HG03103 (cell line): ENCODE results near the gene KRTAP5-3.
"Not testable (repeated sequence)": the region's sequence is repeated elsewhere in the genome, so short reads cannot be mapped to it uniquely, and the experiment has no call there.

ENCODE experiments used
- ATAC-seq: cut with Tn5 transposase; IDR thresholded peaks from one replicate; pipeline ENCODE4 v1.9.1; 2021; ENCODE audit warnings: low read depth; ENCODE audit not compliant: unreplicated experiment

Gene KRTAP5-3

GRCh38 chr11:1608363-1608762 is at the start of gene KRTAP5-3:
TSS of gene KRTAP5-3 (minus strand) at chr11:1608463. CDS start at chr11:1608385, 78 bp downstream.
- ATAC-seq: no peak

GRCh38 chr11:1656670-1657069 is 48.4 kb upstream of the KRTAP5-3 start:
- ATAC-seq: no peak

GRCh38 chr11:1656061-1656441 is 47.8 kb upstream of the KRTAP5-3 start:
- no peak for ATAC-seq

GRCh38 chr11:1655168-1656060 is 47.2 kb upstream of the KRTAP5-3 start:
- no peak for ATAC-seq

DNA sequence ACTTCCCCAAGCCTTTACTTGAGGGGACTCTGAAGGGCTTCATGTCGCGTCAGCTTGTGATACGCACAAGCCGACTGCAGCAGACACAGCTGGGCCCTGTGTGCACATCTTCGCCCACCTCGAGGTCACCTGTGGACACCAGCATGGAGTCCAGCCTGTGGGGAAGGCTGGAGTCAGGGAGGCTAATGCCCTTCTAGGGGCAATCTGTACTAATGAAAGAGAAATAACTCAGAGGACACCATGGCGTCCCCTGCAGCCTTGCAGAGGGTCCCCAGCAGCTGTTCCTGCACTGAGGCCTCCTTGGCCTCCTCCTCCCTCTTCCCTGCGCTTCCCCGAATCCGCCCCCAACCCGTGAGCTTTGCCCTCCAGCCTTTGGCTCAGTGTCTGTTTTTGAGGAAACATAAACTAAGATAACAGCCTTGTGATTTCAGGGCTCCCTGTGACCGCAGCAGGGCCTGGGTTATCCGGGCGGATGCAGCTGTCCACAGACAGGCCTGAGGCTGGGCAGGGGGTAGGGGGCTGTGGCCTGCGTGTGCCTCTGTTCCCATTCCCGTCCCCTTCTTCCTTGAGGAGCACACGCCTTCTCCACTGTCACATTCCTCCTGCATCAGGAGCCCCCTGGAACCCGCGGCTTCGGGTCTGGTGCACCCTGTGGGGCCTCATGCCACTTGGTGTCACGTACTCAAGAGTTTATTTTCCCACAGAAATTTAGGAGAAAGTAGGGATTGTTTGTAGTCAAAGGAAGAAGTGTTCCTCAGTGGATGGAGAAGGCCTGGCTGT is 46.3 kb upstream of the KRTAP5-3 start:
- no peak for ATAC-seq

DNA sequence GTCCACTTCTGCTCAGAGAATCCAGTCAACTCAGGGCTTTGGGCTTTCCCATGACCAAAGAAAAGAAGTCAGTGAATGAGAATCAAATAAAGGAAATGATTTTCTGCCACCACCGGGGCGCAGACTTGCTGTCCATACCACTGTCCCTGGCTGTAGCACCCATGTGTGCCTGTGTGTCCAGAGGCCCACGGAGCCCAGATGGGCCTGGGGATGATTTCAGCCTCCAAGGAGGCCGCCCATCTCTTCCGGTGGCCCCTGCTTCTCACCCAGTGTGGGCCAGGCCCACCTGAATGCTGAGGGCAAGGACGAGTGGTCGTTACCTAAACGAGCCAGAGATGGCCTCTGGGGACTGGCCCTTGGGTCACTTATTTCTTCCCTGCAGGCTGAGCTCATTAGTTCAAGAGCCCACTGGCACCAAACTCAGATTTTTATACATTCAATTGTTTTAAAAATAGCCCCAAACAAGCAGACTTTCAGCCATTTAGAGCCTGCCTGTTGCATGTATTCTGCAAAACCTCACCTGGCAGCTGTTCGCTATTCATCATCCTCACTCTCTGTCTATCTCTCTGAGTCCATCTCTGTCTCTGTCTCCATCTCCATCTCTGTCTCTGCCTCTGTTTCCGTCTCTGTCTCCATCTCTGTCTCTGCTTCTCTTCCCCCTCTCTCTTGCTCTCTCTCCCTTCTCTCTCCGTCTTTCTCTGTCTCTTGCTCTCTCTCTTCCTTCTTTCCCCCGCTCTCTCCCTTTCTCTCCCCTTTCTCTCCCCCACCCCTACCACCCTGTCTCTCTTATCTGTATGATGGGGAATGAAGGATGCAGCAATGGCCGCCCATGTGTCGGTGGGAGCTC is 45.5 kb upstream of the KRTAP5-3 start:
- no peak for ATAC-seq

DNA sequence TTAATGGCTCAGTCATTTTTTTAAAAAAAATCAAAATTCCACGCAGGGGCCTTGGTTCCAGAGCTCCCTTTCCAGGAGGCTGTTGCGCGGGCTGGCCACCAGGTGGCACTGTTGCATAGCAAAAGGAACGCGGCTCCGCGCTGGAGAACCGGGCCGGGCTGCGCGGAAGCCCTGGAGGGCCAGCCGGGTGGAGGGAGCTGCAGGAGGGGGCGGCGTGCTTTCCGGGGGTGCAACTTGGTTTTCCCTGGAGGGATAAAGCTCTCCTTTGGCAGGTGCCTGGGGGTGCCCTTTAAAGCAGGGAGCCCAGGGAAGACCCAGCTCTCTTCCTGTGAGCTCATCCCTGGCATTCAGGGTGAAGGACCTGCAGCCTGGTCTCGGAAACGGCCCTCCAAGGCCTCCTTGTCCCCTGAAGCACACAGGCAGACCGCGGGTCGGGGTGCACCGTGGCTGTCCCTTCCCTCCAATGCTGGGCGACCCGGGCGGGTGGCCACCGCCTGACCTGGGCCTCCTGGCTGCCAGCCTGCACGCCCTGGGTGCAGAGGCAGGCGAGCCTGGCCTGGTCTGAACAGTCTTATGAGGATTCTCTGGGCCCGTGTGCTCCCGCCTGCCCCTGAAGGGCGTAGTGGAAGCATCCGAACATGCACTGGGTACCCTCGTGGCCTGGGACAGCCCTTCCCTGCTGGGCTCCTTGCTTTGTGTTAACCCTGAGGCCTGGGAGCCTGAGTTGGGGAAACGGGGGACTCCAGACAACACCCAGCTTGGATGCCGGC is 44.7 kb upstream of the KRTAP5-3 start:
- ATAC-seq: no peak

DNA sequence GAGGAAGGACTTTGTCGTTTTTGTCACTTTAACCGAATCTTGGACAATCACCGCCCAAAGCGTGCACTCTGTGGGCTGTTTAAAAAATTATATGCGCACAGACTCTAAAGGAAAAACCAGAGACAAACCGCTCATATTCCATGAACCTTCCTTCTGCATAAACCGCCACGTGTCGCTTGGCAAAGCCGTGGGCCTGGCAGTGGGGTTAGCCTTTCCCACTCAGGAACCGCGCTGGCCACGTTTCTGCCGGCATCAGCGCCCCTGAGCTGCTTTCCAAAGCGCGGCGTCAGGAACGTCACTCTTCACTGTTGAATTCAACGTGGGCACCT is 44.1 kb upstream of the KRTAP5-3 start:
- no peak for ATAC-seq

DNA sequence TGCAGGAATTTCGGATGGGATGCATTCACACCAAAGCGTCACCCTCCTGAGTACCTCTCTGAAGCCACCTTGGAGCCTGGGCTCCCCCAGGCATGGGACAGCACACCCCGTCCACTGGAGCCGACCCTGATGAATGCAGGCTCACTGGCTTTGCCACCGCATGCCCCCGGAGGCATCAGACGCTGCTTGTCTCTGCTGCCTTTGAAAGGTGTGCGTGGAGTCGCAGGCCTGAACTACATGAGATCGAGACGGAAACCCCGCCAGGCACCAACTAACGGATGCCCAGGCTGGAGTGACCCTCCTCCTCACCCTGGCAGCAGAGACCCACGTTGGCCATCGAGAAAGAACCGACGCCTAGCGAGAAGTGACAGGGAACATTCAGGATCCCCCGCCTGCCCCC is 43.8 kb upstream of the KRTAP5-3 start:
- no peak for ATAC-seq

GRCh38 chr11:1651411-1651980 is 43.2 kb upstream of the KRTAP5-3 start:
- ATAC-seq: no peak

- no peak for ATAC-seq
These were observed 42.6 kb upstream of the KRTAP5-3 start for GRCh38 chr11:1650918-1651262.

- no peak for ATAC-seq
These were observed 42.0 kb upstream of the KRTAP5-3 start for GRCh38 chr11:1650034-1650917.

DNA sequence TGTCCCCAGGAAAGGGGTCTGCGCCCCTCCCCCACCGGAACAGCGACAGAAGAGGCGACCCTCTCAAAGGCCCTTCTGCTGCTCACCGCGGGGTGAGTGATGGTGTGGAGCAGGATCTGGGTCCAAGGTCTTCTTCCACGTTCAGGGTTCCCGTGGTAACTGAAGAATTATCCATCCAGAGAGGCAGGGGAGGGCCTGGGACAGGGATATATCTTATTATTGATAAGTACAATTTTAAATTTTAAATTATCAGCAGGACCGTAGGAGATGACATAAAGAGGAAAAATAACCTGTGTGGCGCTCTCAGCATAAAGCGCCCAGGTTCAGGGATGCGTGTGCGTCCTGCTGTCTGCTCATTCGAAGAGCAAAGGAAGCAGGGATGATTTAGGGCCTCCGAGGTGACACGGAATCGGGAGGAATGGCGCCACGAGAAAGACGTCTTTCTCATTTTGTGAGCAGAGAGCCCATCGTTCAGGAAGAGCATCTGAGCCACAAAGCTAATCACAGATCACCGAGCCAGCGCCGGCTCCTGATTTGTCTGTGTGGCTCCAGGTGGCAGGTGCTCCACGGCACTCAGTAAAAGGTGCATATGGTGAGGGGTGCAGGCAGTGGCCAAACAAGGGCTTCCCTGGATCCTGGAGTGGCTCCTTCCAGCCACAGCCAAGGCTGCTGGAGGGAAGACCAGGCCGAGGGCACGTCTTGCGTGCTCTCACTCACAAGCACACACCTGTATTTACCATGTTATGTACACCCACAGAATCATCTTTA is 40.6 kb upstream of the KRTAP5-3 start:
- no peak for ATAC-seq

DNA sequence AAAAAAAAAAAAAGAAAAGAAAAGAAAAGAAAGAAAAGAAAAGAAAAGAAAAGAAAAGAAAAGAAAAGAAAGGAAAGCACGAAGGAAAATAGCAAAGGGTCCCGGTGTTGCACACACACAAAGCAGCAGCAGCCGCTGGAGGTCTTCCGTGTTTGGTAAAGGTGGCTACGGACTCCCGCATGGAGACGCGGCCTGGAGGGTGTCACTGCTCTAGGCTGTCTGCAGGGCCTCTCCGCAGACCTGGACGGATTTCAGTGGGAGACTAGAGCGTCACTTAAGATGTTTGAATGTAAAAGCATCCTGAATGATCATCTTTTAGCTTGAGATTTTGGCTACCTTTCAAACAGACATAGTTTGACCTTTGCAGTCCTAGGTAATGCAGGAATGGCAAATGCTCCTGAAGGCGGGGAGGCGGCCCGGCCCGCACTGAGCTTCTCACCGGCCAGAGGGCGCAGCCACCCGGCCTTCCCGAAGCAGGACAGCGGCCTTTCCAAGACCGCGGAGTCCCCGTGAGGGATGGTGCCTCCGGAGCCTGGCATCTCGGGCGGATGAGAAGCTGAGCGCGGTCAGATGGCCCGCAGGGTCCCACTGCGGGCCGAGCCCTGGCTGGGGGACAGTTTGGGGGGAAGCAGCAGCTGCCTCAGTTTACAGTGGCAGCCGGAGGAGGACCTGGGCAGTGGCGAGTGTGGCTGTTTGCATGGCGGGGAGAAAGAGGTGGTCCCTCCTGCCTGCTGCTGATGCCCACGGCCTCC is 39.8 kb upstream of the KRTAP5-3 start:
- ATAC-seq: no peak

- ATAC-seq: not testable (repeated sequence)
These were observed 38.3 kb upstream of the KRTAP5-3 start for GRCh38 chr11:1646540-1646939.

GRCh38 chr11:1645357-1645821 is 37.1 kb upstream of the KRTAP5-3 start:
- no peak for ATAC-seq

- ATAC-seq: no peak
These were observed 36.5 kb upstream of the KRTAP5-3 start for GRCh38 chr11:1644601-1645356.
